ENCODE results near the gene PNISR. TPM values are rescaled to one million over a fixed set of nuclear protein-coding genes. Genes with fewer than 3 reads are reported as not detected.
"Not testable (repeated sequence)": the region's sequence is repeated elsewhere in the genome, so short reads cannot be mapped to it uniquely, and the experiment has no call there.

The PNISR gene, protein sequence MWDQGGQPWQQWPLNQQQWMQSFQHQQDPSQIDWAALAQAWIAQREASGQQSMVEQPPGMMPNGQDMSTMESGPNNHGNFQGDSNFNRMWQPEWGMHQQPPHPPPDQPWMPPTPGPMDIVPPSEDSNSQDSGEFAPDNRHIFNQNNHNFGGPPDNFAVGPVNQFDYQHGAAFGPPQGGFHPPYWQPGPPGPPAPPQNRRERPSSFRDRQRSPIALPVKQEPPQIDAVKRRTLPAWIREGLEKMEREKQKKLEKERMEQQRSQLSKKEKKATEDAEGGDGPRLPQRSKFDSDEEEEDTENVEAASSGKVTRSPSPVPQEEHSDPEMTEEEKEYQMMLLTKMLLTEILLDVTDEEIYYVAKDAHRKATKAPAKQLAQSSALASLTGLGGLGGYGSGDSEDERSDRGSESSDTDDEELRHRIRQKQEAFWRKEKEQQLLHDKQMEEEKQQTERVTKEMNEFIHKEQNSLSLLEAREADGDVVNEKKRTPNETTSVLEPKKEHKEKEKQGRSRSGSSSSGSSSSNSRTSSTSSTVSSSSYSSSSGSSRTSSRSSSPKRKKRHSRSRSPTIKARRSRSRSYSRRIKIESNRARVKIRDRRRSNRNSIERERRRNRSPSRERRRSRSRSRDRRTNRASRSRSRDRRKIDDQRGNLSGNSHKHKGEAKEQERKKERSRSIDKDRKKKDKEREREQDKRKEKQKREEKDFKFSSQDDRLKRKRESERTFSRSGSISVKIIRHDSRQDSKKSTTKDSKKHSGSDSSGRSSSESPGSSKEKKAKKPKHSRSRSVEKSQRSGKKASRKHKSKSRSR
- 48.5 TPM for total RNA-seq
- long read RNA-seq, full-length matches to known transcripts: 20 of 54 reads
- long read RNA-seq, partial matches to known transcripts: 7 of 54 reads
- long read RNA-seq, other reads (novel, unspliced or antisense): 27 of 54 reads

DNA sequence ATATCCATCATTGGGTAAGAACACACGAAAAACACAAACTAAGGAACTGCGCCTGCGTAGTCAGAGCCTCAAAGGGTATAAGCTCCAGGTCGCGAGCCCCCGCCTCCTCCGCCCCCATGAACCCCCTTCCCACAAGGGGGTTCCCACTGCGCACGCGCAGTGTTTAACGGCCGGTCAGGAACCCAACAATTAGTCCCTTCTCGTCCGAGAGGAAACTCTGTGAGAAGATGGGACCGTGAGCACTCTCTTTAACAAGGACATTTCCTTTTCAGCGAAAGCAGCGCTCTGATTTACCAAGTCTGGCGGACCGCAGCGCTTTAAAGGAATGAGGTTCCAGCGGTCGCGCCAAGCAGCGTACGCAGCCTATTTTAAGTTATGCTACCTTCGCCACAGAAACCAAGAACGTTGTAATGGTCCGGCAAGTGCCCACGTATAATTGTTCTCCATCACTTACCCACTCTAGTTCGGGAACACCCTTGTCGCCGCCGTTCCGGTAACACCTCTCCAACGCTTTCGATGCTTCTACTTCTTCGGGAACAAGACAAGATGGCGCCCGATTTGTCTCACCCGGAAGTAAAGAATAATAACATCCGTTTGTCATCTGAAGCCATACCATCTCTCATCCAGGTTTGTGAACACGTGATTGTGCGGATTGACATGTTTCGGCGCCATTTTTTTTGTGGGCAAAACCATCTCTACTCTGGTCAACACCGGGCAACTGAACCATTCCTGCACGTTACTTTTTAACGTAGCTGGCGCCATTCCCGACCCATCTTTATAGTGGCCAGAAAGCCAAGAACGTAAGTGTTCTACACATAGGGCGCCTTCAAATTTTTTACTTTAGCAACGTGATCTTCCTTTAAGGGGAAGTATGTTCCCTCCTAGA, at the start of gene PNISR:
TSS of gene PNISR (minus strand) at position 548 of the 886 bp plus-strand sequence. CDS start 10,649 bp downstream, outside the sequence.
- intact Hi-C loops (cut with DNase I): loop anchor here (10.0 kb wide), 1 partner anchor 90 kb away; the partner anchor contains the start of gene USP45
- DNase-seq (peak; percentile 84), ATAC-seq (ENCODE audit: poor library complexity) (peak; percentile 97)

DNA sequence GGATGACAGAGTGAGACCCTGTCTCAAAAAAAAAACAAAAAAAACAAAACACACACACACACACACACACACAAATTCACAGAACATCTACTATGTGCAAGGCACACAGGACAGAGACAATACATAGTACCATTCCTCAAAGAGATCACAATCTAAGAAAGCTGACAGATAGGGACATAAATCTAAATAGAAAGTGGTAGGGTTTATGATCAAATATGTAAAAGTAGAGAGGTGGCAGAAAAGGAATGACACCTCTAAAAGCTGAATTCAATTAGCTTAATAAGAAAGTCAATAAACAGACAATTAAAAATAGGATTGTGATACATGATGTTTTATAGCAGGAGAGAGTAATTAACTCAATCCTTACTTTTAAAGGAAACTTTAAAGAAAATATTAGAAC, 48.6 kb upstream of the PNISR start:
- ATAC-seq (ENCODE audit: poor library complexity): no peak
- DNase-seq: no peak
- intact Hi-C loops (cut with DNase I): no loop called here

DNA sequence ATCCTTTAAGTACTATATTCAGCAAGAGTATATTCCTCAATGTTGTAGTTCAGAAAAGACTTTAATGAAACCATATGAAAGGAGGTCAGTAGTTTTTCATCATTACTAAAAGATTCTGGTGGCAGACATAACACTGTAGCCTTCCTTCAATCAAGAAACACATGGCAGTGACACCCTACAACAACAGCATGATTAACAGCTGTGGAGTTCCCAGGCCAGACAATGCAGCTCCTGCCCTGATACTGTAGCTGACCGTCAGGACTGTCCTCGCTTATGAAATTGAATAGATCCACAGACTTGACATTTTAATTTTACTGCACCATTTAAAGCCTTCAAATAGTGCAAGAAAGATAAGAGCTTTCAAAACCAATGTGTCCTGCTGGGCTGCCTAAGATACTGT, 46.5 kb upstream of the PNISR start:
- no peak for ATAC-seq (ENCODE audit: poor library complexity)
- no peak for DNase-seq
- intact Hi-C loops (cut with DNase I): no loop called here

DNA sequence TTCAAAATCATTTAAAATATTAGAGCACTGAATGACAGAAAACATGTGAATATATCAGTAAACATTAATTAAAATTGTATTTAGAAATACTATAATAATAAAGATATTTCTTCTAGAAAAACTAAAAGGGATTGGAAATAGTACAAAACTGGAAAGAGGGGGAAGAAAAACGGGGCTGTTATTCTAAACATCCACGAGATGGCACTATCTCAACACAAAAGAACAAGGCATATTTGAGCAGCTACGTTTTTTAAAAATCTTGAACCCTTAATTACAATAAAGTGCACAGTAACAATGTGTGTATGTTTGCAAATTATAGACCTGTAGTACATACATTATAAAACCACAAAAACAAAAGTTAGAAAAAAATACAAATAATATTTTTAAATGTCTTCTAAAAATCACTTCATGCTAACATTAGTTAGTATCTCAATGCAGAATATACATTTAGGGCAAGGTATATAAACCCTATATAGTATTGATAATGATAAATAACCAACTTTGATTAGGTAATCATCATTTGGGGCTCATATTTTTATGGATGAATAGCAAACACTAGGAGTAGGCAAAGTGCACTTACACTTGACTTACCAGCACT, 42.5 kb upstream of the PNISR start:
- DNase-seq: no peak
- intact Hi-C loops (cut with DNase I): loop anchor here (5.0 kb wide), 1 partner anchor 280 kb away; no protein-coding TSS in a partner anchor
- ATAC-seq (ENCODE audit: poor library complexity): no peak

DNA sequence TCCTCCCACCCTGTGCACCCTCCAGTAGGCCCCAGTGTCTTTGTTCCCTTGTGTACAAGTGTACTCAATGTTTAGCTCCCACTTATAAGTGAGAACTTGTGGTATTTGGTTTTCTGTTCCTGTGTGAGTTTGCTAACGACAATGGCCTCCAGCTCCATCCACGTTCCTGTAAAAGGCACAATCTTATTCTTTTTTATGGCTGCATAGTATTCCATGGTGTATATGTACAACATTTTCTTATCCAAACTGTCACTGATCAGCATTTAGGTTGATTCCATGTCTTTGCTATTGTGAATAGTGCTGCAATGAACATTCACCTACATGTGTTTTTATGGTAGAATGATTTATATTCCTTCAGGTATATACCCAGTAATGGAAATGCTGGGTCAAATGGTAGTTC, 34.0 kb upstream of the PNISR start:
- ATAC-seq (ENCODE audit: poor library complexity); DNase-seq; intact Hi-C loops (cut with DNase I): not testable (repeated sequence)

DNA sequence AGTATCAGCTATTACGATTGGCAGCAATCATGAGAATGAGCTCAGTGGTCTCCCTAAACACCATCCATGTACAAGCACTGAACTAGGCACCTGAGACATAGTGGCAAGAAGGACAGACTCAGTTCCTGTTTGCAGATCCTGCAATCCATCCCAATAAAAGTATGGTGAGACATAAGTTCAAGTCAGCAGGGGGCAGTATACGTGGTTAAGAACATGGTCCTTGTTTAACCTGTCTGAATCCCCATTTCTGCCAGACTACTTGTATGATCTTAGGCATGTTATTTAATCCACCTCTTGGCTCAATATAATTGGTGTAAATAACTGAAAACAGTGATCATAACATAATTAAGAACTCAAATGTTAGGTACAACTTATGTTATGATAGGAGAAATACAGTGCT, 33.2 kb upstream of the PNISR start:
- ATAC-seq (ENCODE audit: poor library complexity) (no peak), DNase-seq (no peak)
- intact Hi-C loops (cut with DNase I): no loop called here

DNA sequence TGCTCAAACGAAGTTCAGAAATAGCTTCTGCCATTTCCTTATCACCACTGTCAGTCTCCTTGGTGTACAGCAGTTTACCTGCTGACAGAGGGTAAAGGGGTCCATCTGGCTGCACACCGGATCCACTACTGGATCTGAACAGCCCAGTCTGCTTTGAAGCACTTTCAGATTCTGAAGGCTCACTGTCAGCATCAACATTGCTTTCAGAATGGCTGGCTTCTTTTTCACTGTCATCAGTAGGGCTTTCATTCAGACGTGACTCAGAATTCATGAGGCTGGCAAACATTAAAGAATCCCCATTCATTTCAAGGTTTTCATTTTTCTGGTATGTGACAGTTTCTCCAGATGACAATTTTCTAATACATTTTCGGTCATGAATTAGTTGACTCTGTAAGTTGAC, 21.0 kb upstream of the PNISR start:
- intact Hi-C loops (cut with DNase I): no loop called here
- ATAC-seq (ENCODE audit: poor library complexity): no peak
- no peak for DNase-seq

DNA sequence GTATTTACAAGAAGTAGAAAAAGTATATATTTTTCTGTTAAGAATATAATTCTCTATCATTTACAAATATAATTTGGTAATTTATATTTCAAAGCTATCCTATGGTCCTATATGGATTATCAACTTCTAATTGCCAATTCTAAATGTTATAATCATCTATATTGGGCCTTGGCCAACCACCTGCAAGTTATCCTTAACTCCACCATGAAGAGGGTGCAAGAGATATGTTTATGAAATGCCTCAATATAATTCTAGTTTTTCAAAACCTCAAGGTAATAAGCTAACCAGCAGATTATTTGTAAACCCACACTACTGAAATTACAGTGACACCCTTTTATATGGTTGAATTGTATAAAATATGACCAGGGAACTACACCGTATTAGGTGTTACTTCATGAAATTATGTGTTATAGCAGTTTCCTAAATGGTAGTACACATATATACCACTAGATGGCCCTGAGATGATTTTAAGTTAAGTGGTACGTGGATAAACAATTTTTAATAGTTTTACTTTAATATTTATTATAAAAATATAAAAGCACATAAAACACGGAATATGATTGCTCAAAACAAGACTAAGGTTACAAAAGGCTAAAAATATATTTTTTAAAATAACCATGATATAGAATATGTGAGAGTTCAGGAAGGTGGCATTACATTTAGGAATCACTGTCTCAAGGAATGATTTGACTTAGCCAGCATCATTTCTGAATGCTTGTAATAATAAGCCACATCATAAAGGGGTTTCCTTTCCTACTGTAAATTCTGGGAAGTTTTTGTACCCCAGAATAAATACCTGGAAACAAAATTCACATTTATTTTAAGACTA, 9.8 kb upstream of the PNISR start:
- peak; percentile 77 for ATAC-seq (ENCODE audit: poor library complexity)
- intact Hi-C loops (cut with DNase I): no loop called here
- no peak for DNase-seq

DNA sequence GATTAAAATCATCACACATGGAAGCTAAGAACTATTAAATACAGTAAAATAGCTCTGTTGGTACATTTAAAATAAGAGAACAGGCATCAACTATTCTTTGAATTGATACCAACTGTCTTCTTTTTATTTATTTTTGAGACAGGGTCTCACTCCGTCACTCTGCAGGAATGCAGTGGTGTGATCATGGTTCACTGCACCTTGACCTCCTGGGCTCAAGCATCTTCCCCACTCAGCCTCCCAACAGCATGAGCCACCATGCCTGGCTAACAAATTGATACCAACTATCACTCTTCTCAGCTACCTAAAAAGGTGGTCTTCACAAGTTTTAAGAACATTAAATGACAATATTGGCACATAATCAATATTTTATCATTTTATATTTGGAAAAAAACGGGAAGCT, 7.8 kb upstream of the PNISR start:
- ATAC-seq (ENCODE audit: poor library complexity) (no peak), DNase-seq (no peak)
- intact Hi-C loops (cut with DNase I): no loop called here

DNA sequence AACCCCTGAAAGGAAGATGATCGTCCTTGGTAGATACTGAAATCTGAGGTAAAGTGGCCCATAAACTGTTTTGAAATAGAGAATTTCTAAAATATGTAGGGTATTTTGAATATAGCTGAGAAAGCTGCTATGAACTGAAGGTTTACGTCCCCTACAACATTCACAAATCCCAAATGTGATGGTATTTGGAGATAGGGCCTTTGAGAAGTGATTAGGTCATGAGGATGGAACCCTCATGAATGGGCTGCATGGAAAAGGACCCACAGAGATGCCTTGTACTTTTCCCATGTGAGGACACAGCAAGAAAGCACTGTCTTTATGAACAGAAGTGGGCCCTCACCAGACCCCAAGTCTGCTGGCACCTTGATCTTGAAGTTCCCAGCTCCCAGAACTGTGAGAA, 6.8 kb upstream of the PNISR start:
- no peak for DNase-seq
- intact Hi-C loops (cut with DNase I): no loop called here
- ATAC-seq (ENCODE audit: poor library complexity): no peak

DNA sequence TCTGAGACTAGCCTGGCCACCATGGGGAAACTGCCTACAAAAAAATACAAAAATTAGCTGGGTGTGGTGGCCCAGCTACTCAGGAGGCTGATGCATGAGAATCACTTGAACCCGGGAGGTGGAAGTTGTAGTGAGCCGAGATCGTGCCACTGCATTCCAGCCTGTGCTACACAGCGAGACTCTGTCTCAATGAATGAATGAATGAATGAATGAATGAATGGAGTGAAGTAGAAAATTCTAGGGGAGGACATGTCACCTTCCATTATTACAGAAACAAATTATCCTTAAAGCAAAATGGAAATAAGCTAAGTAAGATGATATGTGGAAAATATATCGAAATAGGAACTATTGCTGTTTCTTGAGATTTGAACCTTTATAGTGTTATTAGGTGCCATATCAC, 2.9 kb upstream of the PNISR start:
- DNase-seq (no peak), ATAC-seq (ENCODE audit: poor library complexity) (no peak)
- intact Hi-C loops (cut with DNase I): loop anchor here (10.0 kb wide), 1 partner anchor 87 kb away; the partner anchor contains the start of gene USP45

DNA sequence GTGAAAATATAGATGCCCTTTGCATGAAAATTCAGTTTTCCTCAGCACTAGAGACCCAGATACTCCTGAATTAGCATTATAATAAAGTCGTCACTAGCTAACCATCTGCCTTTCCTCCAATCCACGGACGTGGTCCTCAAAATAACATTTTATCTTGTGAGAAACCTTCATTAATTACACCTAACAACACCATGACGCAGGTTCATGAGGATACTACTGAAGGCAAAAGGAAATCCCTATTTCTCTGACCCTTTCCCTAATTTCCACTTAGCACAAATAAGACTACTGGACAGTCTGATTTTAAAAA, 1.3 kb upstream of the PNISR start:
- intact Hi-C loops (cut with DNase I): loop anchor here (10.0 kb wide), 1 partner anchor 88 kb away; the partner anchor contains the start of gene USP45
- ATAC-seq (ENCODE audit: poor library complexity): no peak
- DNase-seq: no peak

DNA sequence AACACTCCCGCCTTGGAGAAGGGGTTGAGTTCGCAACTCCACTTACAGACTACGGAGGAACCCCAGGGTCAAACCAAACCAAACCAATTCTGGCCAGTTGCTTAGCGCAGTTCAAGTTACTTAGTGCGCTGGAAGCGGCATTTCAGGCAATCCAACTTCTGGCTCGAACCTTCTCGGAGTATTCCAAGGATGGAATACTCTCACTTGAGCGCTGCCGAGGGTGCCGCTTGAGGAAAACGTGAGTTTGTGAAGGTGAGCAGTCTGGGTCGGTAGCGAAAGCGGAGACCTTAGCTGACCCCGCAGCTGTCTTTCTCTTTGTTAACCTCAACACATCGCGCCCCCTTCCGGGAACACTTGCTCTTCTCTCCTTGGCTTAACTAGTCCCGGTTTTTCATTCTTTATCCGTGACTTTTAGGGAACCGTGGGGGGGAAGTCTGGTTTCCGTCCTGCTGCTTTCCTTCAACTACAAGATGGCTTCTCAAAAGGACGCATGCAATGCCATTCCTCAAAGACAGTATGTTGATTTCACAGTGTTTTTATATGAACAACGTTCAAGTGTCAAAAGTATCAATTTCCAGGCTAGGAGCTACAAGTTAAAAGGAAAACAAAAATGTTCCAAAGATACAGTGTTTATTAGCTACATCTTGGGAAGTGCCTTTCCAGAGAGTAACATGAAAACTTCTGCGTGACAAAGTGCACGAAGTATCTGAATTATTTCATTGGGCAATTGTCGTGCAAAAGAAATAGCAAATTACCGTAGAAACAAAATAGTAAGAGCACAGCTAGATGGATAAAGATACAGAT, 741 bp upstream of the PNISR start:
- intact Hi-C loops (cut with DNase I): loop anchor here (10.0 kb wide), 1 partner anchor 89 kb away; the partner anchor contains the start of gene USP45

DNA sequence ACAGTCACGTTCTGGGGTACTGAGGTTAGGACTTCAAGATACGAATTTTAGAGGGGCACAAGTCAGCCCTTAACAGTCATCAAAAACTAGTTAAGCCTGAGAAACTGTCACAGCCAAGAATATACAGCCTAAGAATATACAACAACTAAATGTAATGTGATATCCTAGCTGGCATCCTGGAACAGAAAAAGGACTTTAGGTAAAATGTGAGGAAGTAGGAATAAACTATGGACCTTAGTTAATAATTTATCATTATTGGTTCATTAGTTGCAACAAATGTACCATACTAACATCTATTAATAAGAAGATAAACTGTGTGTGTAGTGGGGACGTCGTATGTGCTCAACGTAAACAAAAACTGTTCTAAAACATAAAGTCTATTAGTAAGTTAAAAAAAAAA, 1.1 kb downstream of the PNISR start:
- no peak for DNase-seq
- ATAC-seq (ENCODE audit: poor library complexity): no peak
- intact Hi-C loops (cut with DNase I): loop anchor here (10.0 kb wide), 1 partner anchor 91 kb away; the partner anchor contains the start of gene USP45

More for the DNA sequence above, 741 bp upstream of the PNISR start:
- DNase-seq: peak; percentile 93
- ATAC-seq (ENCODE audit: poor library complexity): peak; percentile 89

DNA sequence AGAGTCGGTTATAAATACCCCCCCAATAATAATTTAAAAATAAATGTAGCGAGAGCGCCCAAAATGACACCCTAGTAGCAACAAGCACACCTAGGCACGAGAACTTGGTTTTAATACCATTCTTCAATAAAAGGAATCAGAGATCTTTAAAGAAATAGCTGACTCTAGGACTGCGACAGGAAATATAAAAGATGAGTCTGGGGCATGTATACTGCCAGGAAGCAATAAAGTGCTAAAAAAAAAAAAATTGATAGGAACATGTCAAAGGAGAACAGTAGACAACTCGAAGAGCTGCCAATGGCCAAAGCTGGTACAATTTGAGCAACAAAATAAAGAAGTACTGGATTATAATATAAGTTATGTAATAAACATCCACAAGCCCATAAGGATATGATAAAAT, 2.2 kb downstream of the PNISR start:
- ATAC-seq (ENCODE audit: poor library complexity) (no peak), DNase-seq (no peak)
- intact Hi-C loops (cut with DNase I): loop anchor here (10.0 kb wide), 1 partner anchor 92 kb away; the partner anchor contains the start of gene USP45

All from Right ventricle myocardium superior (tissue), 1 donor.